HEK293T (cell line): ENCODE results near the gene HOXA13.

ENCODE experiments used
- BHLHE40 ChIP-seq: fragments of 450-650 bp; IDR thresholded peaks from 2 replicates; pipeline ENCODE4 v1.6.1; 2016; ENCODE audit warnings: mild to moderate bottlenecking, moderate library complexity, borderline replicate concordance
- FOXA1 ChIP-seq: fragments of 450-650 bp; IDR thresholded peaks from 2 replicates; pipeline ENCODE4 v1.6.1; 2016; ENCODE audit warnings: mild to moderate bottlenecking
- HDGF ChIP-seq: fragments of 450-650 bp; IDR thresholded peaks from 2 replicates; pipeline ENCODE4 v1.6.1; 2017; ENCODE audit warnings: antibody characterized with exemption, borderline replicate concordance
- NFRKB ChIP-seq: fragments of 450-650 bp; IDR thresholded peaks from 2 replicates; pipeline ENCODE4 v1.6.1; 2016; ENCODE audit warnings: mild to moderate bottlenecking, moderate library complexity
- SUZ12 ChIP-seq: fragments of 450-650 bp; IDR thresholded peaks from 2 replicates; pipeline ENCODE4 v1.6.1; 2016; ENCODE audit warnings: mild to moderate bottlenecking
- ZNF384 ChIP-seq: fragments of 450-650 bp; IDR thresholded peaks from 2 replicates; pipeline ENCODE4 v1.6.1; 2016

GRCh38 chr7:27192546-27193334 is 7.2 kb downstream of the HOXA13 start:
- TF ChIP-seq ZNF384: no peak
- no peak for TF ChIP-seq NFRKB
- no peak for TF ChIP-seq HDGF
- TF ChIP-seq BHLHE40: no peak
- no peak for TF ChIP-seq FOXA1
- TF ChIP-seq SUZ12: no peak
